KG1 (cell line): ENCODE measurements around the gene KDM4E.

ENCODE experiments used
- DNase-seq: peaks from one replicate; lab custom pipeline; 2025; lab: John Stamatoyannopoulos, UW

KDM4E gene

DNA sequence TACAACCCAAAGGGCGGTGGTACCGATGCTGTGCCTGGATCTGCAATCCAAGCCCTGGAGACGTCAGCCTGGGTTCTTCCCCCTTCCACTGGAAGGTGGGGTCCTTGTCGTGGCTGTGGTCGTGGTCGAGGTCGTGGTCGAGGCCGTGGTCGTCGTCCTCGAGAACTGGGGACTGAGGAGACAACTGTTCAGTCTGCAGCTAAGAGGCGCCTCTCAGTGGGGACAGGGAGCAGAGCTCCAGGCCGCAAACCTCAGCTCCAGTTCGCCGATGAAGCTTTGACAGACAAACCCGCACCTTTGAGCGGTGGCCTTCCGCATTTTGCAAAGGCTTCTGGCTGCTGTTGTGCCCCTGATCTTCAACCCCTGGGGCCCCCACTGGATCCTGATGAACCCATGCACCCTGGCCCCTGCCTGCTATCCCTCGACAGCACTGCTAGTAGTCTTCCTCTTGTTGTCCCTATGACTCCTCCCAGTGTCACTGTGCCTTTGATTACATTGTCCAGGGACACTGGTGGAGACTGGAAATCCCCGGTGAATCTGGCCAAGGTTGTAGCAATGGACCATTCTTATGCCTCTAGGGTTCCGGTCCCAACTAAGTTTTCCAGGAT lies 25.6 kb downstream of the KDM4E start:
- DNase-seq: no peak

DNA sequence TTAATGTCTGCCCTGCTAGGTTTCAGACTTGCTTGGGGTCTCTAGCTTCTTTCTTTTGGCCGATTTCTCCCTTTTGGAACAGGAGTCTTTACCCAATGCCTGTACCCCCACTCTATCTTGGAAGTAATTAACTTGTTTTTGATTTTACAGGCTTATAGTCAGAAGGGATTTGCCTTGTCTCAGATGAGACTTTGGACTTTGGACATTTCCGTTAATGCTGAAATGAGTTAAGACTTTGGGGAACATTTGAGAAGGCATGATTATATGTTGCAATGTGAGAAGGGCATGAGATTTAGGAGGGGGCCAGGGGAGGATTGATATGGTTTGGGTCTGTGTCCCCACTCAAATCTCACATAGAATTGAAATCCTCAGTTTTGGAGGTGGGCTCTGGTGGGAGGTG lies 29.3 kb downstream of the KDM4E start:
- no peak for DNase-seq

DNA sequence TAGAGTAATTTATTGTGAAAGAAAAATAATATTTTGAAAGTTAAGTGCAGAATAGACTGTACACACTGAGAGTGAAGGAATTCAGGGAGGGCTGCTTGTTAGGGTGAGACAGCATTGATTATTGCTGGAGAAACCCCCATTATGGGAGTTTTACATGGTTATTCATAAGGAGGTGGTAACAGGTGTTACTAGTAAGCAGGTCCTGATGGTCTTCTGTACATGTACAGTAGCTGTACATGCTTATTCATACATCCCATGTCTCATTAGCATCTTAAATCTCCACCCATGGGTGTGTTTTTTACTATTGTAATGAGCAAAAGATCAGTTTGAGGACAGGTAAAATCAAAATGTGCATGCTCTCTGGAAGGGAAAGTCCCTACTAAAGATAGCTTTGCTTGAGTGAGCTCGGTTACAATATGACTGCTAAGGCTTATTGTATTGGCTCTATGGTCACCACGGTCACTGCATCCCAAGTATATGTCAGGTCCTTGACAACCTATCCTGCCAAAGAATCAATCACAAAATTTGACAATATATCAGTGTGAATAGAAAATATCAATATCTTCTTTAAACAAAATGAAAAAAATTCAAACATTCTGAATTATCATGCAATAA lies 30.3 kb downstream of the KDM4E start:
- no peak for DNase-seq

DNA sequence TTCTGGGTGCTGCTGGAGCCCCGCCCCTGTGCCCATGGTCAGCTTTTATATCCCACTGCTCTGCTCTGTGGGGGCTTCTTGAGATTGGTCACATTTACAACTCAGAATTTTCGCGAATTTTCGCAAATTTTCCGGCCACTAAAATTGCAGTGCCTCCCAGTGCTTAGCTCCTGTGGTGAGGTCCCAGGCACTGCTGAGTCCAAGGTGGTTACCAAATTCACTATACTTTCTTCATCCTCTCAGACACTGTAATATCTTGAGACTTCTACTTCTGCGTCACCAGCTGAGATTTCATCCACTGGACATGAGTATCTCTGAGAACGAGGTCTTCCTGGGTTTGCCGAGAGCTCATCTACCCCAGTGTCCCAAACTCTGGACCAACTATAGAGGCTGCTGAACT lies 32.9 kb downstream of the KDM4E start:
- no peak for DNase-seq

DNA sequence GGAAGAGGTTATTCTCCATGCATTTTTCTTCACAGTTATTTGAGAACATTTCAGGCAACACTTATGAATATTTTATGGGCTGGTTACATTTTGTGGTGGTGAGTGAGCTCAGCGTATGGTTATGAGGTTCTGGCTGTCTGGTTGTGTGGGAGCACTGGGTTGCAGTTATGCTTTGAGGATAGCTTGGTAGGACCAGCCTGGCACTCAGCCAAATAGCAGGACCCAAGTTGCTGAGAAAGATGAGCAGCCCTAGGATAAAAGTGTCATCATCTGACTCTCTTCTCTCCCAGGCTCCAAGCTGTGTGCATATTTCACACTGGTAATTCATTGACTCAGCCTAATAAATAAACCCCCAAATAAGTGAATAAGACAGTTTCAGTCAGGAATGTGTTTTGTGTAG lies 33.6 kb downstream of the KDM4E start:
- no peak for DNase-seq

DNA sequence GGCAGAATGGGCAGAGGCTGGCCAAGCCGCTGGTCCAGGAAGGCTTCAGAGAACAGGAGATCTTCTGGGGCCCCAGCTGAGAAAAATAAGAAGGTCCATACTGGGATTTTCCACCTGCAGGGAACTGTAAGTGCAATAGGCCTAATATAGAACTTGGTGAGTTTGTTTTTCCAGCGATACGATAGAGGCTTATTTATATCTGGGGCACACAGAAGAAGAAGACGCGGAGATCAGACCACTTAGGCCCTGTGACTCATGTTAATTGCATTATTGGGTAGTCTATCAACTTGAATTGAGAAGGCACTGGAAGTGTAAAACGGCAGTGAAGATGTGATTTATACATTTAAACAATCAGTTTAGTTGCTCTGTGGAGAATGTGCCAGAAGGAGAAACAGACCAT lies 34.0 kb downstream of the KDM4E start:
- DNase-seq: no peak

DNA sequence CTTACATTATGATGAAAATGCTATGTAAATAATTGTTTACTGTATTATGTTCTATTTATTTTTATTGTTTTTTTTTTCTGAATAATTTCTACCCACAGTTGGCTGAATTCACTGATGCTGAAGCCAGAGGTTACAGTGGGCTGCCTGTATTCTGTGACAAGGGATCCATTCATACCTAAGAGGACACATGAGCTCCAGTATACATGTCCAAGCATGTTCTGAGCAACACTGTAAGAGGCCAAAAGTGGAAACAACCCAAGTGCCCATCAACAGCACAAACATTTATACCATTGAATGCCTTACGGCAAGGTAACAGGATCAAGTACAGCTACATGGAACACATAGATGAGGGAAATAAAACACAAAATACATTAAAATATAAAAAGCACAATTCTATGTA lies 40.3 kb downstream of the KDM4E start:
- no peak for DNase-seq

DNA sequence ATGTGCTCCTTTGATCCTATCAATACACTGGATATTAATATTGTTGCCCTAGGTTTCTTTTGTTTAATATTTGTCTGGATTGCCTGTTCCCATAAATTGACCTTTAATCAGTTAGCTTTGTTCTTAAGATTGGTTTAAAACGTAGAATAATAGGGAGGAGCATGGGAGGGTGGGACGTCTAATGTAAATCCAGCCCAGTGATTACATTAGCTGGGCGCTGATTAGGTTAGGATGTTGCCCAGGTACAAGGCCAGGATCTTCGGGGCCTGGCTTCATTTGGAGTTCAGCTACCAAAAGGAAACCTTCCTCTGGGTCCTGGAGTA lies 41.6 kb downstream of the KDM4E start, which contains the start of gene SRSF8:
Gene SRSF8, plus strand, starts transcription at position 204 of the 323 bp plus-strand sequence. CDS start 308 bp downstream, outside the sequence.
- DNase-seq: no peak

DNA sequence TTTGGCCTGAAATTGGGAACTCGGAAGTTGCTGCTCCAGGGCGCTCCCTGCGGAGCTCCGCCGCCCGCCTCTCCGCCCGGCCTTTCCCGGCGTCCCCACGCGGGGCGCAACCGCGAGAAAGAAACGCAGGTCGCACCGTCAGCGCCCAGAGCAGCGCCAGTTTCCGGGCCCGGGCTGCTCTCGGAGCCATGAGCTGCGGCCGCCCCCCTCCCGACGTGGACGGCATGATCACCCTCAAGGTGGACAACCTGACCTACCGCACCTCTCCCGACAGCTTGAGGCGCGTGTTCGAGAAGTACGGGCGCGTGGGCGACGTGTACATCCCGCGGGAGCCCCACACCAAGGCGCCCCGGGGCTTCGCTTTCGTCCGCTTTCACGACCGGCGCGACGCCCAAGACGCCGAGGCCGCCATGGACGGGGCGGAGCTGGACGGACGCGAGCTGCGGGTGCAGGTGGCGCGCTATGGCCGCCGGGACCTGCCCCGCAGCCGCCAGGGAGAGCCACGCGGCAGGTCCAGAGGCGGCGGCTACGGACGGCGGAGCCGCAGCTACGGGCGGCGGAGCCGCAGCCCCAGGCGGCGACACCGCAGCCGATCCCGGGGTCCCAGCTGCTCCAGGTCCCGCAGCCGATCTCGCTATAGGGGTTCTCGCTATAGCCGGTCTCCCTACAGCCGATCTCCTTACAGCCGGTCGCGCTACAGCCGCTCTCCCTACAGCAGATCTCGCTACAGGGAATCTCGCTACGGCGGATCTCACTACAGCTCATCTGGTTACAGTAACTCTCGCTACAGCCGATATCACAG lies 42.2 kb downstream of the KDM4E start:
- peak; percentile 66 for DNase-seq

DNA sequence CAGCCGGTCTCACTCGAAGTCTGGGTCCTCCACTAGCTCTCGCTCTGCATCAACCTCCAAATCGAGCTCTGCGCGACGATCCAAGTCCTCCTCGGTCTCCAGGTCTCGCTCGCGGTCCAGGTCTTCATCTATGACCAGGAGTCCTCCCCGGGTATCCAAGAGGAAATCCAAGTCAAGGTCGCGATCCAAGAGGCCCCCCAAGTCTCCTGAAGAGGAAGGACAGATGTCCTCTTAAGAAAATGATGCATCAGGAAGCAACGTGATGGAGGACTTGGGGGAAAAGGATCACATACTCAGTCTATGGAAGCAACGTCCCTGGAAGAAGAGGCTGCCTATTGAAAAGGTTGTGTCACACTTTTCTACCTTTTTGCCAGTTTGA lies 42.8 kb downstream of the KDM4E start:
- no peak for DNase-seq

DNA sequence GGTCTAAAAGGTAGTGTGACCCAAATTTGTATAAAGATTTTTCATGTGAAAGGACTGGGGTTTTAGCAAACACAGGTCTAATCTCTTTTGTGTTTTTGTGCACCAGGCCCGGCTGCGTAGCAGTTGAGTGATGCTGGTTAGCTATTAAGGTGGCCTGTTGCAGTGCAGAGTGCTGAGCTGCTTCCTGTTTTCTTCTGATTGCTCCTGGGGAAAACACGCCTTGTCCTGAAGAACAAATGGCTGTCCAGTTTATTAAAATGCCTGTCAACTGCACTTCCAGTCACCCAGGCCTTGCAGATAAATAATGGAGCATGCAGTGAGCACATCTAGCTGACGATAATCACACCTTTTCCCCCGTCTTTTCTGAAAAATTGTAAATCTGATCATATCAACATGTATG lies 43.5 kb downstream of the KDM4E start:
- peak; percentile 71 for DNase-seq

DNA sequence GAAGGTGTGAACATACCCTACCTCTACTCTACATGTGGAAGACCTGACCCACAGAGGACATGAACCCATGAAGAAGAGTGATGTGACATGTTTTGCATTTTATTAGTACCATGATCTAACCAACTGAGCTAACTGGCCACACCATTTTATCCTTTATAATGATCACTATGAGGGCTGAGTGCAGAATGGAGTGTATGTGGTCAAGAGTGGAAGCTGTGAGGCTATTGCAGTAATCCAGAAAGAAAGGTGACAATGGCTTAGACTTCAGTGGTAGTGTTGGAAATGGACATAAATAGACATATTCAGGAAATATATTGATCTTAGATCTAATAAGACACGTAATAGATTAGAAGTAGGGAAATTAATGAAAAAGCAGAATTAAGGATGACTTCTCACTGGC lies 45.4 kb downstream of the KDM4E start:
- DNase-seq: no peak

DNA sequence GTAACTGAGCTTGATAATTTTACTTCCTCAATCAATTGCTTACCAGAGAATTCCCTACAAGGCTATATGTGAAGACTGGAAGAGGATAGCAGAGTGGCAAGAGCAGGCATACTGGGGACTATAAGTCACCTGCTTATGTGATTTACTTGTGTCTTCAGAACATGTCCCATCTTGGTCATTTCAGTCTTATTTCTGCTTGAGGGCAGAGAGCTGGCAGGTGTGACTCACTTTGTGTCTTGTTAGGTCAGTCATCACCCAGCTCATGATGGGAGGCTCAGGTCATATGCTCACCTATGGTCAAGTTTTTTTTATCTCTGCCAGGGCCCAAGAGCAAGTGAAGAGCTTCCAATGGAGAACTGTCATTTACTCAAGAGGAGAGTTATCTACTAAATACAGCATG lies 47.9 kb downstream of the KDM4E start:
- no peak for DNase-seq

DNA sequence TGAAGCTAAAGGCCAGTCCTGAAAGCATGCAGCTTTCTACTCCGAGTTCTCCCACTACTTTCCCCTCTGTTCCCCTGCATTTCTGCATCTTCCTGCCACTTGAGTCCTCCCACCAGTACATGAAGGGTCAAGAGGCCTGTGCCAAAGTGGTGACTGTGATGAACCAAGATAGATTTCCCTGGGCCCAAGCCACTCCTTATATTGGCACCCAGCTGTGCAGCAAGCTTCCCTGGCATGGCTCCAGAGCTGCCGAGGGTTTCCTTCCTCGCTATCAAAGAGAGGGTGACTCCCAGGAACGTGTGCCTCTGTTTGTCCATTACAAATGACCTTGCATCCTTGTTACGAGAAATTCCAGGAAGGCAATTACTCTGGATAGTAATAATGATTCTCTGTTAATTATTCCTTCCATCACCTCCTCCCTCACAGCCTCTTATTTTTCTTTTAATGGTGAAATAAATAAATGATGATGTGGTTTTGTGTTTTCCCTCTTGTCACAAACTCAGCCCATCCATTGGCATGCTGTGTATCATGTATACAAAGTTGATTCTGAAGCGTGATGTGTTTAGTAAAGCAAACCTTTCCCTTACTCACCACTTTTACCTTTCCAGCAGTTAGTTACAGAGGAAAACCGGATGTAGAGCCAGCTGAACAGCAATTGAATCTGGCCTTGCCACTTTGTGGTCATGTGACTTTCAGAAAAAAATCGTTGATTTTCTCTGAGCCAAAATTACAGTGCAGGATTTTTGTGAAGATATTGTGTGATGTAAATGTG lies 49.9 kb downstream of the KDM4E start:
- no peak for DNase-seq

DNA sequence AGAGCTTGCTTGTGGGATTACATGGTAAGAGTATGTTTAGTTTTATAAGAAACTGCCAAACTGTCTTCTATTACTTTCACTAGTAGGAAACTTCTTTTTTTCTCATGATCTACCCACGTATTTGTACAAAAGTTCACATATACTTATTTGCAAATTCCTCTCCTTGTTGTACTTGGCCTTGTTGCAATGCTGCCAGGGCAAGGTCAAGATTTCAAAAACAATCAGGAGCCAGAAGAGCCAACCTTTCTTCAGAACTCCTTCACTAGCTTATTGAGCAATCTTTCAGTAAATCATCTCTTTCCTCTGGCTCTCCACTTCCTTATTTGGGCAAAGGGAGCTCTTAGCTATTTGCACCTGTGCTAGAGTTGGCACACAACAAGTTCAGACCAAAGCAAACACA lies 51.4 kb downstream of the KDM4E start:
- no peak for DNase-seq

DNA sequence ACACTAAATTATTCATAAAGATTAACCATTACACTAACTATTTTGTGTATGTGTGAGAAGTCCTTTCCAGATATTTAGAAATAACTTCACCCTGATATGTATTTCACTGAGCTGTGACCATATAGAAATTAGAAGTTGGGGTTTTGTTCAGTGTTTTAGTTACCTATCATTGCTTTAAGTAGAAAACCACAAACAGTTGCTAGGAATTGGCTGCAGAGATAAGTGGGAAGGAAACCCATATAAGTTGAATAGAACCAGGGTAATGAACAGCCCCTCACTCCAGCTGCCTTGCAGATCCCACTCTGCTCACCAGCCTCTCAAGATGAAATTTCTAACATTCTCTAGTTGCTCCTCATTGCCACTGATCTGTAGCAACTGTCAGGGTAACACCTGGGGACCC lies 51.9 kb downstream of the KDM4E start:
- no peak for DNase-seq
